ENCODE results near the gene MACROH2A2.
"Not testable (repeated sequence)": the region's sequence is repeated elsewhere in the genome, so short reads cannot be mapped to it uniquely, and the experiment has no call there.

MACROH2A2 gene

DNA sequence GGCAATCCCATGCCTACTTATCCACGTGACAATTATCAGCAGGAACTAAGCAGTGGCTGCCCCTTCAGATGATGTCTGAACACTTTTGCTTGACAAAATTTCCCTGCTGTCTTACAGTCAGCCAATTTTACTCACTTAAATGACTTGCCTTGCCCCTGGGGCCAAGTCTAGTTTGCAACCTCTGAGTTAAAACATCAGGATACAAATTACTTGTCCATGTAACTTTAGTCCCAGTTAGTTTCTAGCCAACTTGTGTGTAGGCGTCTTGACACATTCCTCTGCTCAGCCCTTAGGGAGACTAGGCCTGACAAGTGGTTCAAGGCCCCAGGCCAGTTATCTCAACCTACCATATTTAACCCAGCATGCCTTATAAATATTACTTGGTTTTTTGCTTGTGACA, 105.5 kb downstream of the MACROH2A2 start:
- no peak for DNase-seq (ENCODE audit: low read depth in 3 of 3)

GRCh38 chr10:70159366-70159765, 106.7 kb downstream of the MACROH2A2 start:
- DNase-seq (ENCODE audit: low read depth in 3 of 3) = not testable (repeated sequence)

GRCh38 chr10:70160798-70161197, 108.2 kb downstream of the MACROH2A2 start:
- DNase-seq (ENCODE audit: low read depth in 3 of 3) = no peak

All from stimulated activated CD4-positive, alpha-beta T cell treated with anti-CD3 and anti-CD28 coated beads, TNF-alpha, amount 100 ng/mL, for 24 hours (primary cell).